ENCODE measurements around the gene TRIM66. TPM values are rescaled to one million over a fixed set of nuclear protein-coding genes. Genes with fewer than 3 reads are reported as not detected.
A peak's percentile ranks its signal among the peaks of the same experiment; 100 is the strongest.

The TRIM66 gene
- total and polyA plus RNA-seq, 2 donors (not counting 1 experiment from before 2014, with no cell fraction given): 3.9 to 13.7 TPM

GRCh38 chr11:8603696-8604077 is 78.8 kb downstream of the TRIM66 start:
- Histone ChIP-seq H3K9me3 (ENCODE audit: control insufficient read depth, insufficient read depth, low read depth, low read length) (no peaks in the 10 kb centered on the region), H3K9ac (ENCODE audit: insufficient read depth, low read length) (no peak overlapping the region), H3K4me1 (ENCODE audit: control insufficient read depth, extremely low read depth, insufficient read depth, low read length) (peaks cover 10% of the 10 kb centered on the region), H3K4me3 (replicated peaks in 1 of 4; ENCODE audit: control extremely low read depth in 1 of 4, insufficient read depth in 1 of 4, low read depth in 3 of 4, low read length in 4 of 4) (no peak overlapping the region), H2AFZ (ENCODE audit: low read length) (no peak overlapping the region), H4K20me1 (ENCODE audit: control insufficient read depth, extremely low read depth, insufficient read depth, low read length) (no peaks in the 10 kb centered on the region), H3K27ac (ENCODE audit: insufficient read depth, low read length) (no peak overlapping the region), H3K79me2 (ENCODE audit: control insufficient read depth, insufficient read depth, low read length) (no peaks in the 10 kb centered on the region), H3K4me2 (ENCODE audit: extremely low read depth, insufficient read depth, low read length) (peak overlapping the region; percentile 41), H3K36me3 (ENCODE audit: control insufficient read depth, insufficient read depth, low read length) (no peaks in the 10 kb centered on the region), H3K27me3 (ENCODE audit: control insufficient read depth, insufficient read depth, low read length) (no peaks in the 10 kb centered on the region)
- TF ChIP-seq EZH2 (IDR thresholded peaks at IDR 0.05; ENCODE audit: low read length, missing control alignments): no peak
- no peak for TF ChIP-seq CTCF (conservative IDR thresholded peaks at IDR 0.05 in 1 of 2, IDR thresholded peaks at IDR 0.05 in 1 of 2; ENCODE audit: low read depth in 1 of 2, low read length in 2 of 2)
- DNase-seq (ENCODE audit: low read depth in 2 of 2): peak in 1 of 2 donors; percentile 36

- H3K4me3 ChIP-seq (replicated peaks in 1 of 4; ENCODE audit: control extremely low read depth in 1 of 4, insufficient read depth in 1 of 4, low read depth in 3 of 4, low read length in 4 of 4): no peak overlapping the region
- no peak for TF ChIP-seq CTCF (conservative IDR thresholded peaks at IDR 0.05 in 1 of 2, IDR thresholded peaks at IDR 0.05 in 1 of 2; ENCODE audit: low read depth in 1 of 2, low read length in 2 of 2)
- no peak for TF ChIP-seq EZH2 (IDR thresholded peaks at IDR 0.05; ENCODE audit: low read length, missing control alignments)
- no peak overlapping the region for H3K4me2 ChIP-seq (ENCODE audit: extremely low read depth, insufficient read depth, low read length)
- H3K9ac ChIP-seq (ENCODE audit: insufficient read depth, low read length): no peak overlapping the region
- H3K4me1 ChIP-seq (ENCODE audit: control insufficient read depth, extremely low read depth, insufficient read depth, low read length): peaks cover 9% of the 10 kb centered on the region
- no peaks in the 10 kb centered on the region for H3K36me3 ChIP-seq (ENCODE audit: control insufficient read depth, insufficient read depth, low read length)
- no peaks in the 10 kb centered on the region for H4K20me1 ChIP-seq (ENCODE audit: control insufficient read depth, extremely low read depth, insufficient read depth, low read length)
- H3K27ac ChIP-seq (ENCODE audit: insufficient read depth, low read length): no peak overlapping the region
- no peak overlapping the region for H2AFZ ChIP-seq (ENCODE audit: low read length)
- DNase-seq (ENCODE audit: low read depth in 2 of 2): no peak
- H3K79me2 ChIP-seq (ENCODE audit: control insufficient read depth, insufficient read depth, low read length): no peaks in the 10 kb centered on the region
- no peaks in the 10 kb centered on the region for H3K9me3 ChIP-seq (ENCODE audit: control insufficient read depth, insufficient read depth, low read depth, low read length)
- H3K27me3 ChIP-seq (ENCODE audit: control insufficient read depth, insufficient read depth, low read length): no peaks in the 10 kb centered on the region
These were observed 80.9 kb downstream of the TRIM66 start for GRCh38 chr11:8601376-8602133.

GRCh38 chr11:8598506-8598905 is 84.0 kb downstream of the TRIM66 start:
- Histone ChIP-seq H3K4me2 (ENCODE audit: extremely low read depth, insufficient read depth, low read length) (no peak overlapping the region), H2AFZ (ENCODE audit: low read length) (no peak overlapping the region), H3K27me3 (ENCODE audit: control insufficient read depth, insufficient read depth, low read length) (no peaks in the 10 kb centered on the region), H3K36me3 (ENCODE audit: control insufficient read depth, insufficient read depth, low read length) (no peaks in the 10 kb centered on the region), H3K4me1 (ENCODE audit: control insufficient read depth, extremely low read depth, insufficient read depth, low read length) (peaks cover under 1% of the 10 kb centered on the region), H4K20me1 (ENCODE audit: control insufficient read depth, extremely low read depth, insufficient read depth, low read length) (no peaks in the 10 kb centered on the region), H3K9me3 (ENCODE audit: control insufficient read depth, insufficient read depth, low read depth, low read length) (no peaks in the 10 kb centered on the region), H3K4me3 (replicated peaks in 1 of 4; ENCODE audit: control extremely low read depth in 1 of 4, insufficient read depth in 1 of 4, low read depth in 3 of 4, low read length in 4 of 4) (no peak overlapping the region), H3K9ac (ENCODE audit: insufficient read depth, low read length) (no peak overlapping the region), H3K79me2 (ENCODE audit: control insufficient read depth, insufficient read depth, low read length) (no peaks in the 10 kb centered on the region), H3K27ac (ENCODE audit: insufficient read depth, low read length) (no peak overlapping the region)
- no peak for TF ChIP-seq CTCF (conservative IDR thresholded peaks at IDR 0.05 in 1 of 2, IDR thresholded peaks at IDR 0.05 in 1 of 2; ENCODE audit: low read depth in 1 of 2, low read length in 2 of 2)
- TF ChIP-seq EZH2 (IDR thresholded peaks at IDR 0.05; ENCODE audit: low read length, missing control alignments): no peak
- no peak for DNase-seq (ENCODE audit: low read depth in 2 of 2)

All from fibroblast of lung (primary cell).